Erythroblast (primary cell): ENCODE results near the gene TSPAN9.

Experiments used
- GATA1 ChIP-seq: IDR thresholded peaks from 2 replicates; pipeline ENCODE4 v1.6.1; 2011; ENCODE audit warnings: low read depth, mild to moderate bottlenecking, control low read depth, low read length, moderate library complexity
- POLR2A ChIP-seq: IDR thresholded peaks from 2 replicates; pipeline ENCODE4 v1.6.1; 2011; ENCODE audit warnings: mild to moderate bottlenecking, low read length

DNA sequence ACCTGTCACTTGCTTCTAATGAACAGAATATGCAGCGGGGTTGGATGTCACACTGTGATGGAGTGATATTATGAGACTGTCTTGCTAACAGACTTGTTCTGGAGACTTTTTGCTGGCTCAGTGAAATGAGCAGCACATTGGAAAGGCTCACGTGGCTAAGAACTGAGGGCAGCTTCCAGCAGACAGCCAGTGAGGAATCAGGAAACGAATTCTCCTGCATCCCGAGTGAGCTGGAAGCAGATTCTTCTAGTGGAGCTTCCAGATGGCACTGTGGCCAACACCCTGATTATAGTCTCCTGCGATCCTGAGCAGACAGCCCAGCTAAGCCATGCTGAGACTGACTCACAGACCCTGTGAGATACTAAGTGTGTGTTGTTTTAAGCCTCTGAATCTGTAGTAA is 16.1 kb upstream of the TSPAN9 start:
- TF ChIP-seq POLR2A: no peak
- TF ChIP-seq GATA1: no peak
